ENCODE measurements around the gene MYO1B.

- TF ChIP-seq CTCF (IDR thresholded peaks at IDR 0.05) (no peak), POLR2AphosphoS5 (IDR thresholded peaks at IDR 0.05) (no peak)
Observed at GRCh38 chr2:191312662-191313061, 67.5 kb downstream of the MYO1B start.
